Activated effector memory CD4-positive, alpha-beta T cell treated with Interleukin-2 at 50 U/mL for 16 hours (primary cell): Measurements from ENCODE around the gene ASB9.
"Not testable (repeated sequence)": the region's sequence is repeated elsewhere in the genome, so short reads cannot be mapped to it uniquely, and the experiment has no call there.

Experiments used
- DNase-seq: peaks from one replicate; pipeline ENCODE4 v3.0.0-alpha.2; 2020

ASB9 gene, protein sequence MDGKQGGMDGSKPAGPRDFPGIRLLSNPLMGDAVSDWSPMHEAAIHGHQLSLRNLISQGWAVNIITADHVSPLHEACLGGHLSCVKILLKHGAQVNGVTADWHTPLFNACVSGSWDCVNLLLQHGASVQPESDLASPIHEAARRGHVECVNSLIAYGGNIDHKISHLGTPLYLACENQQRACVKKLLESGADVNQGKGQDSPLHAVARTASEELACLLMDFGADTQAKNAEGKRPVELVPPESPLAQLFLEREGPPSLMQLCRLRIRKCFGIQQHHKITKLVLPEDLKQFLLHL

DNA sequence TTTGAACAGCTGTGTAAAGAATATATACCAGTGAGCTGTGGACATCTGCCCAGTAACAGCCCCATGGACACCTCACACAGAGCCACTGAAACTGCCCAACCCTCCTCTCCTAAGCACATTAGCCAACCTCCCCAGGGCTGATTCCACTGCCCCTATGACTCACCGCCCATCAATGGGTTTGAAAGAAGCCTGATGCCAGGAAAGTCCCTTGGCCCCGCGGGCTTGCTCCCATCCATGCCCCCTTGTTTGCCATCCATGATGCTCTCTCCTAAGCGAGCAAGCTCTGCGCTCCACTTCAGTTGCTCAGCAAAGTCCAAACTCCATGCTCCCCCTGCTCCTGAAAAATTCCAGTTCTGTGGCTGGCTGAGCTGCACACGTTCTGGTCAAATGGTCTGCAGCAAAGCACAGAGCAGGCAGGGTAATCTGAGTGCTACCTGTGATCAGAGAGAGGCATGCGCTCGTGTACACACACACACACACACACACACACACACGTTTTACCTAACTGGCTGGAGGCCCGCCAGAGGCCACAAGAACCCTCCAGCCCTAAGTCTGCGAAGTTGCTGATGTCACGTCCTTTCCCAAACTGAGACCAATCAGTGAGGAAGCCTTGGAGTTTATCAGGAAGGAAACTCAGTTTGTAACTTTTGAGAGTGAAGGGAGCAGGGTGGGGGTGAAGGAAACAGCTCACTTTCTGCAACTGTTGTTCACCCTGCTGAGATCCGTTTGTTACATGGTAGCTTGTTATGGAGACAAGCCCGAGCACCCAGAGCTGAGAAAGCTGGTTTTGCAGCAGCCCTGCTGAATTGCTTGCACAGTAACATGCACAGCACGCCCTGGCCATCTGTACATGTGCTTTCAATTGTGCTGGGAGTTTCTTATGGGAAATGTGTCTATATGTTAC lies at the start of gene ASB9:
Gene ASB9 (minus strand): TSS at position 466 of the 904 bp plus-strand sequence. CDS start 209 bp downstream, at position 257.
- DNase-seq, result peak; percentile 1

DNA sequence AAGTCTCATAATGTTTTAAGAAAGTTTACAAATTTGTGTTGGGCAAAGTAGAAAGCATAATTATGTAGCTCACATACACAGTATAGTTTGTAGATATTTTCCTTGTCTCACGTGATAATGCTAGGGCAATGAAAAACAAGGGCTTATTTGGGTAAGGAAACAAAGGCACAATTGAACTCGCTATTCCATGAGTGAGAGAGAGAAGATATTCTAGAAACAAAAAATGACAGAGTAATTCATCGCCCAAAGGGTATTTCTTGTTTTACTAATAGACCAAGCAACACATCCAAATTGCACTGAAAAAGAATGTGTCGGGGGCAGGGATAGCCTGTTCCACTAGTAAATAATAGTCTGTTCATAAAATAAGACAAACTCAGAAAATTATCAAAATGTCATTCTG lies 49.2 kb upstream of the ASB9 start:
- no peak for DNase-seq

DNA sequence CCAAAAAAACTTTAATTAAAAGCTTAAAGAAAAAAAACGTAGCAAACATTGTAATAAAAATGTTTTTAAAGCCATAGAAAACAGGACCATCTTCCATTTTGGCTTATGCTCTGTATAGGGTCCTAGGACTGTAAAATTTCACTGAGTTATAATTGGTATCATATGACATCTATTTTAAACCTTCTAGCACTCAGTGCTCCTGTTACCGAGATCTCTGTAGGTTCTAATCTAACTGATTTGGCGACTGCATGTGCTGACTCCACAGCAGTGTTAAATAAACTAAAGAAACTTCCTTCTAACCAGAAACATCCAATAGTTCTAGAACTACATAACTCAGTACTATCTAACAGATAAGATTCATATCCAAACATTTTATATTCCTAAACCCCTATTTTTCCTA lies 45.6 kb upstream of the ASB9 start, which contains the start of gene ASB11:
Gene ASB11 (minus strand): TSS at position 132 of the 400 bp plus-strand sequence. CDS start 35 bp downstream, at position 97.
- no peak for DNase-seq

DNA sequence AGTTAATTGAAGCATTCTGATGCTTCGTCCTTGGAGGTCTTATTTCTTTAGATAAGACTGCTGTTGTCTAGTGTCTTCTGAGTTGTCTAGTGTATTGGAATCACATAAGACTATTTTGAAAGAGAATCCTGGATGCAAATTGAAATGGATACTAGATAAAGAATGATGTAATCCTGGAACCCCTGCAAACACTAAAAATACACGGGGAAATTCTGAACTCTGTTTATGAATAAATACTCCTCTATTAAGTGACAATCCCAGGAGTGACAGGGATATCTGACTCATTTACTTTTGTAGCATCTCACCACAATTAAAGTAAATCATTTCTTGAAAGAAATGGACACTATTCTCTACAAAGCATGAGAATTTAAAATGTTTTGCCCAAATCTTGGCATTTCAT lies 44.6 kb upstream of the ASB9 start:
- DNase-seq, result no peak

DNA sequence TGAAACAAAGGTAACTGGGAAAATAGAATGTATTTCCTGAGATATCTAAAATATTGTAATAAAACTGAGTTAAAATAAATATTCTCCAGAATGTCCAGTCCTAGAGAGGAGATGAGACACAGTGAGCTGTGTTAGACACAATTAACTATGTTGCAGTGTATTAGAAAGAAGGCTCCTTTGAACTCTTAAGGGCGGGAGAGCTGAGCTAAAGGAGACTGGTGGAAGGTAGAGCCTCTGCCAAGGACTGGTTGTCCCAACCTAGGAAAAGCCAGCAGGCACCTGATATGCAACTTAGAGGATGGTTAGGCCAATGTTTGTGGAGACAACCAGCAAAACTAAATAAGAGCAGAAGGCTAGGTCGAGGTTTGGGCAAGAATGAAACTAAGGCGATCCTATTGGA lies 41.2 kb upstream of the ASB9 start:
- no peak for DNase-seq

DNA sequence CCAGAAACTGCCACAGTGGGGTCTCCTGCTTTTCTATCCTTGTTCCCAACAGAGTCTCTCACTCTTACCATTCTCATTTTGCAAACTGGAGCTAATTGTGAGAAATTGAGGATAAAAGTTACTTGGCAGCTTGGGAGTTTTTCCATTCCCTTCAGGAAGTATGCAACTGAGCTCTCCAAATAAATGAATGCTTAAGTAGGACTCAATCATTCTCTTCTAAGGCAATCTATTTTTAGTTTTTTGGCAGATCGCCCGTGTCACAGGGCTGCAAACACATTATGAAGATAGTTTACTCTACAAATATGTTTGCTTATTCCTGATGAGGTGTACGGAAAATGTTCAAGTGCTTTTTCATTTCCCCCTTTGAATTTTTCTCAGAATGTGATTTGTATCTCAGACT lies 40.2 kb upstream of the ASB9 start:
- DNase-seq, result no peak

DNA sequence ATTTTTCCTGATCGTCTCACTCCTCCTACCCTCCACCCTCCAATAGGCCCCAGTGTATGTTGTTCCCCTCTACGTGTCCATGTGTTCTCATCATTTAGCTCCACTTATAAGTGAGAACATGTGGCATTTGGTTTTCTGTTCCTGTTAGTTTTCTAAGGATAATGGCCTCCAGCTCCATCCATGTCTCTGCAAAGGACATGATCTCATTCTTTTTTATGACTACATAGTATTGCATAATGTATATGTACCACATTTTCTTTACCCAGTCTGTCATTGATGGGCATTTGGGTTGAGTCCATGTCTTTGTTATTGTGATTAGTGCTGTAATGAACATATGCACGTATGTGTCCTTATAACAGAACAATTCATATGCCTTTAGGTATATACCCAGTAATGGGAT lies 36.0 kb upstream of the ASB9 start:
- DNase-seq, result not testable (repeated sequence)

DNA sequence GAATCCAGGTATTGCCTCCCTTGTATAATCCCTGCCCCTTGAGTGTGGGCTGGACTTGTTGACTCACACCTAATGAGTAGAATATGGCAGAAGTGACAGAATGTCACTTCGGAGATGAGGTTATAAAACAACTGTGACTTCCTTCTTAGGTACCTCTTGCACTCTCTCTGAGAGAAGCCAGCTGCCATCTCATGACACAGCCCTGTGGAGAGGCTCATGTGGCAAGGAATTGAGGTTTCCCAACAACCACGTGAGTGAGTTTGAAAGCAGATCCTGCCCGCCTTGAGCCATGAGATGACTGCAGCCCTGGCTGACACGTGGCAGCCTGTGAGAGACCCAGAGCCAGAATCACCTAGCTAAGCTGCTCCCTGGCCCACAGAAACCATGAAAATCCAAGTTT lies 32.0 kb upstream of the ASB9 start:
- no peak for DNase-seq

DNA sequence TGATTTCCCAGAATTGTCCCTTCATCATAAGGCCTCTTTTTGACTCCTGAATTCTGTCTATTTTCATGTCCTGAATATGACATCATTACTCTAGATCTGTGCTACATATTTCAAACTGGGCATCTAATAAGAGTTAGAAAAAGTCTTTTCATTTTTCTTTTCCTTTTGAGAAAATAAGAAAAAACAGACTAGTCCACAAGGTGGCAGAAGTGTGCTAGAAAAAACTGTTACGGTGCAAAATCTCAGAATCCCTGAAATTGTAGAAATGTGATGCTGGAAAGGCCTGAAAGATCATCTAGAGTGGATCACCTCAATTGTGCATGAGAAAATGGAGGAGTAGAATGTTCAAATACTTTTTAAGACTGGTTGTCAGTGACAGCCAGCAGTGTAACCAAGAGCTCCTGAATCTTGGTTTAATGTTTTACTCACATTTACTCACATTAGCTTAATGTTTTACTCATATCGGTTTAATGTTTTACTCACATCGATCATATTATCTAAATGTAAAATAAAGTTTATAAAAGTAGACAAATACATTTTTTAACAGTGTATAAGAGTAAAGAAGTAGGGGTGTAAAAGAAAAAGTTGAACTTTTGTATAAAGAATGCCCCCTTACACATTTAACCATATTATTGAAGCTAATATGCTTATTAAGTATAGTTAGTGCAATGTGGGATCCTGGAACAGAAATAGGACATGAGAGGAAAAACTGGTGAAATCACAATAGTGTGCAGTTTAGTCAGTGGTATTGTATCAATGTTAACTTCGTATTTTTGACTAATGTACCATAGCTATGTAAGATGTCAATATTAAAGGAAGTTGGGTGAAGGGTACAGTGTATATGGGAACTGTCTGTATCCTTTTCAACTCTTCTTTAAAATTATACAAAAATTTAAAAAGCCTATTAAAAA lies 30.3 kb upstream of the ASB9 start:
- no peak for DNase-seq

DNA sequence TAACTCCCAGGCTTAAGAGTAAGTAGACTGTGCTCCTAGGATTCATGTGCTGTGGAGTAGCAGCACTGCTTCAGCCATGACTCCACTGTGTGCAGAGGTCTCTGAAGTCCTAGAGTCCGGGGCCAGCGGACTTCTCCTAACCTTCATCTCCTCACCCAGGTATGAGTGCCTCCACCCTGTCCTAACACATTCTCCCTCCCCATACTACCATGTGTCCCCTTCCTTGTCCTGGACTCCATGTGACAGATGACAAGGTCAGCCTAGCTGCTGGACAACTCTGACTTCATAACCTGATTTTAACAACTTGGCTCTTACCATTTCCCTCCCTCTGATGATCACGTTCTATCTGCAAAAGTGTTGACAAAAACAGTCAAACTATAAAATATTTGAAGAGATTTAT lies 28.9 kb upstream of the ASB9 start:
- no peak for DNase-seq

DNA sequence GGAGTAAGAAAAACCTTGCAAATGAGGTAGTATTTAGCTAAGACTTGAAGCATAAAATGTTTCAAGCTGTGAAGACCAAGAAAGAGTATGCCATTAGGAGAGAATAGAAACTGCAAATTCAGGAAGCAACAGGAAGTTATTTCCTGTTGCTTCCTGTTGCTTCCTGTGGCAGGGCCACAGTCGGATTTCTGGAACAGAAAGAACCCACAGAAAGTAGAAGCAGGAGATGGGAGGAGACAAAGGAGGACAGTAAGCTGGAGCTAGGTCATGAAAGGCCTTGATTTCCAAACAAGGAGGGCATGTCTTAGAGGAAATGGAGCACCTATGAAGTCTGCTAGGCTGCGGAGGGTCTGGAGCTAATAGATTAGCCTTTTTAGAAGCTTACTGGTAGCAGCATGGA lies 28.3 kb upstream of the ASB9 start:
- no peak for DNase-seq

DNA sequence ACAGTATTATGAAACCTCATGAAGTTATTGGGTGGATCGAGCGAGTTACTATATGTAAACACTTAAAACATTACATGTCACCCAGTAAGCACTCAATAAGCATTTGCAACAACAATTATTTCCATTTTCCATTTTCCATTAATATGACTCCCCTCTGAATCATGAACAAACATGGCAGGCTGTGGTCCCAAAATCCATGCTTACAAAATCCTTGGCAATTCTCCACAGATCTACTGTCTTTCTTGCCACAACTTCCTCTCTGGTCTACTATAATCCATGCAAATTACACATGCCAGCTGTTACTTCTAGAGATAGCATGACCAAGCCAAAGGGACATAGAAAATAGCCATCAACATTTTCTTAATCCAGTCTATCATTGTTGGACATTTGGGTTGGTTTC lies 23.6 kb upstream of the ASB9 start:
- no peak for DNase-seq

DNA sequence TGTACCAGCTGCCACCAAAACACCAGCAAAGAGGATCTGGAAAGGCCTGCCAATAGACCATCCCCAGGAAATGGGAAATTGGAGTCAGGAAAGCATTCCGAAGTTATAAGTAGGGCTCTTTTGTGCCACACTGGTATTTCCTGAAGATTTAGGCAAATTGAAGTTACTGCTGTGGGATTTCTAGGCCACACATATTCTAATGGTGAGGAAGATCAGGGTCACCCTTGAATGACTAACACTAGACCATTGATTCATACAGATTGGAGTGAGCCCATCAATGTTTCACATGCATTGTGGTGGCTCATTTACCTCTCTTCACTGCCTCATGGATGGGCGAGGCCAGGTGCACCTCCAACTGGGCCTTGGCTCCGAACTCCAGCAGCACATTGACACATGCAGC lies 23.0 kb upstream of the ASB9 start:
- DNase-seq, result no peak

DNA sequence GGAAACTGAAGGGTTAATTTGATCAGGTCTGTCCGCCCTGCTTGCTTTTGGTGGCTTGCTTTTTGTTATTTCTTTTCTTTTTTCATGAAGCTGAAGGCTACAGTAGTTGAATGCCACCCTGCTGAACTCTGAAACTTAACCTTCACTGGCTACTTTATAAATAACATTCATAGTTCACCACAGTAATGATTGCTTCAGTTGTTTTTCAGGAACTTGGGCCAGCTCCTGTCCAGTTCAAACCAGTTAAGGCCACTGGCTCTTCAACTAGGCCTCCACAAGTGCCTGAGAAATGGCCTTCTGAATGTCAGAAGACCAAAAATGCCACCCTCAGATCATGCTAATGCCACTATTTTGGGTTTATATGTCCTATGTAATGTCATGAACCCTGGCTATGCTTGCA lies 7.7 kb upstream of the ASB9 start:
- no peak for DNase-seq

DNA sequence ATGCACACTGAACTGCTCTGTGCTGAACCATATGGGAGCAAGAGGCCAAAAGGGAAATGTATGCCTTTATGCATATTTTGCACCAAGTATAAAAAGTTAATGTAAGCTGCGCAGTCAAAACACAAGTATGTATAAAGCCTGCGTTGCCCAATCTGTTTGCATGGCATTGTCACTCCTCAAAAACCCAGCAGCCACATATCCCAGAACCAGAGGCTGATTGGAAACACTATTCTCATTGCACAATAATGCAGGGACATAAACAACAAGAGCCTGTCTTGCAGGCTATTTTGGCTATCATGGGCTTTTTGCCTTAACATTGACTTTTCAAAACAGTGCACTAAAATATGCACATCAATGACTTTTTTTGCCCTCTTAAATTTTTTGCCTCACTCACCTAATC lies 5.1 kb upstream of the ASB9 start:
- DNase-seq, result no peak

DNA sequence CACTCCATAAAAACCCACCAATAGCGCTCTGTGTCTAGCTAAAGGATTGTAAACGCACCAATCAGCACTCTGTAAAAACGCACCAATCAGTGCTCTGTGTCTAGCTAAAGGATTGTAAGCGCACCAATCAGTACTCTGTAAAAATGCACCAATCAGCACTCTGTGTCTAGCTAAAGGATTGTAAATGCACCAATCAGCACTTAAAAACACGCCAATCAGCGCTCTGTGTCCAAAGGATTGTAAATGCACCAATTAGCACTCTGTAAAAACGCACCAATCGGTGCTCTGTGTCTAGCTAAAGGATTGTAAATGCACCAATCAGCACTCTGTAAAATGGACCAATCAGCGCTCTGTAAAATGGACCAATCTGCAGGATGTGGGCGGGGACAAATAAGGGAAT lies 3.4 kb upstream of the ASB9 start:
- not testable (repeated sequence) for DNase-seq

DNA sequence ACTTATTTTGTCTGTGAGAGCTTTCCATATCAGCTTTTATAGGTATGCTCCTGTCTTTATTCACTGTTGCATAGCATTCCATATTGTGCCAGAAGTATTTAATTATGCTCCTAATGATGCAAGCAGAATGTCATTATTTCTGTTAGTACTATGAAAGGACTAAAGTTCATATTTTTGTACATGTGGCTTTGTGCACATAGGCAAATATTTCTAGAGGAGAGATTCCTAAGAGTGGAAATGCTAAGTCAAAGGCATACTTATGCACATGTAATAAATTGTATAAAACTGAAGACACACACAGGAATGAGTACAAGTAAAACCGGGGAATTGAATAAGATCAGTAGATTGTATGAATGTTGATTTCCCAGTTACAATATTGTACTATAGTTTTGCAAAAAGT lies 1.9 kb upstream of the ASB9 start:
- no peak for DNase-seq

DNA sequence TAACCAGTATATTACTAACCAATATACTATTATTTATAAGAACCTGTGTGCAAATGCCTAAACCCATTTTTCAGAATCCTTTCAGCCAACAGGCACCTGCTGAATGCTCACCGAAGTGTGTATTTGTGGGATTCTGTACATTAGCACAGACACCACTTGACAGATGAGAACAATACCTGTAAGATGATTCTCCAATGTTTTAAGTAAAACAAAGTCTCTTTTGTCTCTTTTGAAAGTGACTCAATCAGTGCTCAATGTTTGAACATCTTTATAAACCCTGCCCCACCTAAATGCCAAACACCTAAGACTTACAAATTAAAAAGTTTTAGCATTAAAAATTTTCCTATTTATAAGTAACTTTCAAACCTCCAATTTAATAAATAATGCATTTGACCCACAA lies 763 bp downstream of the ASB9 start:
- no peak for DNase-seq

DNA sequence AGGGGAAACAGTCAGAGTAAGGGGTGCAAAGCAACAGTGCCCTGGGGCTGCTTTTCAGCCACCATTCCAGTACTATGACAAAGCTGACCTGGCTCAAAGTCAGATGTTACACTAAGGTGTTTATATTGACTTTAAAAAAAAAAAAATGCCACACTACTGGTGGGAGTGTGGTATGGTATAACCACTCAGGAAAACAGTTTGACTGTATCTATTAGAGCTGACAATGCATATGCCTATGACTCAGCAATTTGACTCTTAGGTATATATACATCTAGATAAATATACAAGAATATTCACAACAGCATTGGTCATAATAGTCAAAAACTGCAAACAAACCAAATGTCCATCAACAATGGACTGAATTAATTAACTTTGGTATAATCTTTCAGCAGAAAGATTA lies 15.0 kb downstream of the ASB9 start:
- DNase-seq, result no peak

DNA sequence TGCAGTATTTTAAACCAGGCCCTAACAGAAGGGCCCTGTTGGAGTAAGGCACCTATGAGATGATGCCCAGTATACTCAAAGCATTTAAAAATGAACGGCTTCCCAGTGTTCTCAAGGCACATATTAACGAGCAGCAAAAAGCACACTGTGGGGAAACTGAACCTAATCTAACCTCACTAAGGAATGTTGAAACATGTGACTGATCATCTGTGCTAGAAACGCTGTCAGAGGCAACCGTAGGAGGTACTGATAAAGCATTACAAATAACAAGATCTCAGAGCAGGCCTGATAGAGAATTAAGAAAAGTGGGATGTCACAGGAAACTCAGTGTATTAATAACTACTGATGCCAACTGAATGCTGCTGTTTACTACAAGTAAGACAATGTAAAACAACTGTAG lies 24.0 kb downstream of the ASB9 start:
- DNase-seq, result no peak

DNA sequence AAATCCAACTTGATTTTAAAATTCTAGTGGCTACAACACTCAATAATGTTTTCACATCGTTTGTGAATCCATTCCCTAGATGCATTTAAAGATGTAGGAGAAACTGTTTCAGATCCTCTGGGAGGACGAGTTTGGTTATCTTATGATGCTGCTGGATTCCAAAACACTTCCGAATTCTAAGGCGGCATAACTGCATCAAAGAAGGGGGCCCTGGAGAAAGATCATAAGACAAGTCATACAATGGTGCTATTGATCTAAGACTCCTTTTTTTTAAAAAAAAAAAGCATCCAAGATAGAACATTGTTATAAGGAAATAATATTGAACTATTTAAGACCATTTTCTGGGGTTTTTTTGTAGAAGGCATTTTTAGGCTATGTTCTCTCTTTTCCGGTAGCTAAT lies 25.5 kb downstream of the ASB9 start:
- DNase-seq, result no peak

DNA sequence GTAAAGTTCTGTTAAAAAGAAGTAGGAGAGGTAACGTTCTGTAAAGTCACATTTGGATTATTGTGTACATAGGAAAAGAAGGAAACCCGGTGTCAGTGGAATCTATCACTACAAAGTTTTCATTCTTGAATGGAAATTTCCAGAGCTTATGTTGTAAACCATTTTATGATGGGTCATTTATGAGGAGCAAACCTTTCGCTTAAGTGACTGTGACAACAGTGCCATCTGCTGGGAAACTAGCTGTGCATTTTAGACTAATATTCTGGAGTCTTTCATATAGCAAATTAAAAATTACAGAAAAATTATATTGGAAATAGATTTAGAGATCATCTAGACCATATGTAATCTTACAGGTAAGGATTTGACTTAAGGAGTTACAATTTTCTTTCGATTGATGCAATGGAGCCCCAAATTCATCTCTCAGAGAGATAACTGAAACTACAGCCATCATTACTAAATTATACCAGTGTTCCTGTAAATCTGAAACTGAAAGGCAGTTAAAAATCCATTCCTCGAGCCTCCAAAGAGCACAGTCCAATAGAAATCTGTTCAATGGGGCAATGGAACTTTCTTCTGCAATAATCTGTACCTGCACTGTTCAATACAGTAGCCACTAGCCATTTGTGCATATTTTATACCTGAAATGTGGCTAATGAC lies 26.9 kb downstream of the ASB9 start:
- DNase-seq, result no peak

DNA sequence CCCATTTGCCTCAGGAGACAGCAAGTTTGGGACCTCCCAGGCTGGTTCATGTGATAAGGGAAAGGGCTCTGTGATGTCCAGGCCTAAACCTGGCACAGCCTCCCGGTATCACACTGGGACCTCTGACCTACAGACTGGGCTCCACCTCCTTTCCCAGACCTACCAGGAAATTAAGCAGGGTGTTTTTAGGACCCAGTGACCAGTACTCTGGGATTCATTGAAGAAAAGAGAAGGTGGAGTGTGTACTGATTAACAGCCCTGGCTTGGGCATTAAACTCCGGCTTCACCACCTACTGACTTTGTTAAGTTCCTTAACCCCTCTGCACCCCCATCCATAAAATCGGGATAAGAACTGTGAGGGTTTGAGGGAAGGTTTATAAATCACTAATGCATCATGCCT lies 28.6 kb downstream of the ASB9 start:
- DNase-seq, result no peak
